Activated naive CD4-positive, alpha-beta T cell treated with anti-CD3 and anti-CD28 coated beads for 36 hours (primary cell): Measurements from ENCODE around the gene SLC49A3. TPM values are rescaled to one million over a fixed set of nuclear protein-coding genes. Genes with fewer than 3 reads are reported as not detected.

Experiments used
- CTCF ChIA-PET: fragments of 350-600 bp; sonication (Branson Sonifier 250); formaldehyde crosslinking; loops from one replicate; lab custom pipeline; 2021; ENCODE audit warnings: antibody characterized with exemption; lab: Charles Lee
- DNase-seq: peaks from one replicate; pipeline ENCODE4 v3.0.0-alpha.2; 2020
- H3K27ac Mint-ChIP-seq: one replicate; pipeline ENCODE4 v1.8.0; 2021; ENCODE audit warnings: mild to moderate bottlenecking, mixed read lengths
- H3K27me3 Mint-ChIP-seq: one replicate; pipeline ENCODE4 v1.8.0; 2021; ENCODE audit warnings: low read depth, mixed read lengths
- H3K36me3 Mint-ChIP-seq: one replicate; pipeline ENCODE4 v1.8.0; 2021; ENCODE audit warnings: low read depth, mixed read lengths
- H3K4me1 Mint-ChIP-seq: one replicate; pipeline ENCODE4 v1.8.0; 2021; ENCODE audit warnings: low read depth, mixed read lengths
- H3K4me3 Mint-ChIP-seq: one replicate; pipeline ENCODE4 v1.8.0; 2021; ENCODE audit warnings: mild to moderate bottlenecking, moderate library complexity, mixed read lengths
- H3K9me3 Mint-ChIP-seq: one replicate; pipeline ENCODE4 v1.8.0; 2021; ENCODE audit warnings: mixed read lengths
- intact Hi-C: fragments of 100-400 bp; cut with micrococcal nuclease; formaldehyde crosslinking; loops from one replicate; pipeline ENCODE4 v1.15.1; 2023
- total RNA-seq, 2 experiments: library from RNA; stranded (reverse); gene quantifications; one replicate each; pipeline ENCODE4 v1.2.3, GENCODE V29; 2021

The SLC49A3 gene
- total RNA-seq, 2 experiments from 2014 or later = not detected

DNA sequence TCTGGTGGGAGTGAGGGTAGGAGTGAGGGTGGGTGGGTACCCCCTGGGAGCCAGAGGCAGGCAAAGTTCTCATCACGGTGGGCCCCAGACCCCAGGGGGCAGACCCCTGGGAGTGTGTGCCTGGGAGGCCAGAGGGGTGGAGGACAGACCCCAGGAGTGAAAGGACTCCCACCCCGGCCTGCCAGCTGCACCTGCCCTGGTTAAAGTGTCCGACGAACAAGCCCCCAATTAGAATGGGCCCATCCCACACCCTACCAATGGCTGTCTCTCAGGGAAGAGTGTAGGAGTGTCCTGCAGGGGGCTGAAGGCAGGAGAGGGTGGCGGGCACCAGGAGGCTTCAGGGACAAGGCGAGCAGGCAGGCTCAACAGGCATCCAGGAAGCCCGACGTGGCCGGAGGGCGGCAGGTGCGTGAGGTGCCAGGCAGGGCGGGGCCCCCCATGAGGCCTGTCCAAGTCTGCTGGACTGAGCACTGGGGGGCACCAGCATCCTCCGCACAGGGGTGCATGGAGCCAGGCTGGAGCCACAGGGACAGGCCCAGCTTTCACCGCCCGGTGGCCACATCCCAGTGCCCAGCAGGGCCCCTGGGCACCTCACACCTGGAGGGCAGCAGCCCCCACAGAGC, 54.9 kb downstream of the SLC49A3 start:
- no peak for DNase-seq
- Mint-ChIP-seq H3K4me1 (no peaks in the 10 kb centered on the region), H3K4me3 (no peak overlapping the region), H3K36me3 (no peaks in the 10 kb centered on the region), H3K27ac (no peak overlapping the region), H3K9me3 (peaks cover 5% of the 10 kb centered on the region), H3K27me3 (peaks cover 2% of the 10 kb centered on the region)
- CTCF ChIA-PET = no interaction called here
- intact Hi-C loops = no loop called here

DNA sequence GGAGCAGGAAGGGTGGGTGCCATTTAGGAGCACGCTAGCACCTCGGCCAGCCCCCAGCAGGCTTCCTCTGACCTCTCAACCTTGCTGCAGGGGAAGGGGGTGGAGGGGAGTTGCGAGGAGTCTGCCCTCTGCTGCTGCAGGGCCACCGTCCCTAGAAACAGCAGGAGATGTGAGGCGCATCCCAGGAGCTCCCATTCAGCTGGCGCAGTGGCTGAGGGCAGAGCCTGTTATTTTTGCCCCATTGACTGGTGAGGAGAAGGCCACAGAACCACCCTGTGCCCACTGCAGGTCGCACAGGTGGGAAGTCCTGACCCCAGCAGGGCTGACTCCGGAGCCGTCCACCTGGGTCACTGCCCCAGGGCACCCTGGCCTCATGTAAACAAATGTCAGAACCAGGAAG, 55.5 kb downstream of the SLC49A3 start:
- H3K36me3 Mint-ChIP-seq = no peaks in the 10 kb centered on the region
- H3K27me3 Mint-ChIP-seq = no peaks in the 10 kb centered on the region
- no peaks in the 10 kb centered on the region for H3K4me1 Mint-ChIP-seq
- intact Hi-C loops = no loop called here
- H3K4me3 Mint-ChIP-seq = no peak overlapping the region
- H3K9me3 Mint-ChIP-seq = peaks cover 5% of the 10 kb centered on the region
- H3K27ac Mint-ChIP-seq = no peak overlapping the region
- no peak for DNase-seq
- CTCF ChIA-PET = no interaction called here

DNA sequence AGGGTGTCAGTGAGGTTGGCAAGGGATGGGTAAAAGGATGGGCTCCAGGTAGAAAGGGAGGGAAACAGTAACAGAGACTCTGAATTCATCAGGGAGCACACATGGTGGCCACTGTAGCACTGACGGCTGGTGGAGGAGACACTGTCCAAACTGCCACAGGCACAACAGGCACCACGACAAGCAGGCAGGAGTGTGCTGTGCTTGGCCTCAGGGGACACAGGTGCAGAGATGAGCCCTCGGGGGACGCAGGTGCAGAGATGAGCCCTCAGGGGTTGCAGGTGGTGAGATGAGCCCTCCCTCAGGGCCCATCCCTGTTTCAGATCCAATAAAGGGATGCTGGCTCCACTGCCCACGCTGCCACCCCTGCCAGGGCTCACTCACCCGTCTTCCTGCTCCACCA, 56.0 kb downstream of the SLC49A3 start:
- CTCF ChIA-PET = no interaction called here
- Mint-ChIP-seq H3K27ac (no peak overlapping the region), H3K36me3 (no peaks in the 10 kb centered on the region), H3K9me3 (peaks cover 5% of the 10 kb centered on the region), H3K4me3 (no peak overlapping the region), H3K27me3 (no peaks in the 10 kb centered on the region), H3K4me1 (no peaks in the 10 kb centered on the region)
- intact Hi-C loops = no loop called here
- DNase-seq = no peak

- intact Hi-C loops = no loop called here
- no peaks in the 10 kb centered on the region for H3K27me3 Mint-ChIP-seq
- H3K27ac Mint-ChIP-seq = no peak overlapping the region
- no peak overlapping the region for H3K4me3 Mint-ChIP-seq
- H3K36me3 Mint-ChIP-seq = no peaks in the 10 kb centered on the region
- DNase-seq = no peak
- H3K4me1 Mint-ChIP-seq = no peaks in the 10 kb centered on the region
- H3K9me3 Mint-ChIP-seq = peaks cover 5% of the 10 kb centered on the region
- CTCF ChIA-PET = no interaction called here
Measured at GRCh38 chr4:632196-632790, 56.7 kb downstream of the SLC49A3 start.

Other genes starting within 250 kb of the SLC49A3 start
- gene ZNF721, start 190.0 kb downstream of the SLC49A3 start, total RNA-seq = 10 to 100 TPM; 34.0 to 36.3 TPM
- gene PIGG, start 189.9 kb downstream of the SLC49A3 start, total RNA-seq = 10 to 100 TPM; 41.7 to 43.6 TPM
- gene TMEM271, start 112.9 kb downstream of the SLC49A3 start, total RNA-seq = not detected
- 10 to 100 TPM; 17.4 to 18.1 TPM for gene PDE6B, start 63.6 kb downstream of the SLC49A3 start, total RNA-seq
- gene ATP5ME, start 14.9 kb downstream of the SLC49A3 start, total RNA-seq = 100 to 1,000 TPM; 254 to 257 TPM
- 10 to 100 TPM; 12.0 to 12.9 TPM for gene MYL5, start 14.6 kb downstream of the SLC49A3 start, total RNA-seq
- 10 to 100 TPM; 24.7 to 25.9 TPM for gene PCGF3, start 16.7 kb upstream of the SLC49A3 start, total RNA-seq
- under 1 TPM; 0.37 to 0.48 TPM for gene CPLX1, start 137.0 kb upstream of the SLC49A3 start, total RNA-seq
- 10 to 100 TPM; 87.6 to 96.8 TPM for gene GAK, start 243.2 kb upstream of the SLC49A3 start, total RNA-seq
- 10 to 100 TPM; 13.9 to 15.8 TPM for gene TMEM175, start 243.3 kb upstream of the SLC49A3 start, total RNA-seq